ENCODE data around the gene ASB18.

Gene ASB18

DNA sequence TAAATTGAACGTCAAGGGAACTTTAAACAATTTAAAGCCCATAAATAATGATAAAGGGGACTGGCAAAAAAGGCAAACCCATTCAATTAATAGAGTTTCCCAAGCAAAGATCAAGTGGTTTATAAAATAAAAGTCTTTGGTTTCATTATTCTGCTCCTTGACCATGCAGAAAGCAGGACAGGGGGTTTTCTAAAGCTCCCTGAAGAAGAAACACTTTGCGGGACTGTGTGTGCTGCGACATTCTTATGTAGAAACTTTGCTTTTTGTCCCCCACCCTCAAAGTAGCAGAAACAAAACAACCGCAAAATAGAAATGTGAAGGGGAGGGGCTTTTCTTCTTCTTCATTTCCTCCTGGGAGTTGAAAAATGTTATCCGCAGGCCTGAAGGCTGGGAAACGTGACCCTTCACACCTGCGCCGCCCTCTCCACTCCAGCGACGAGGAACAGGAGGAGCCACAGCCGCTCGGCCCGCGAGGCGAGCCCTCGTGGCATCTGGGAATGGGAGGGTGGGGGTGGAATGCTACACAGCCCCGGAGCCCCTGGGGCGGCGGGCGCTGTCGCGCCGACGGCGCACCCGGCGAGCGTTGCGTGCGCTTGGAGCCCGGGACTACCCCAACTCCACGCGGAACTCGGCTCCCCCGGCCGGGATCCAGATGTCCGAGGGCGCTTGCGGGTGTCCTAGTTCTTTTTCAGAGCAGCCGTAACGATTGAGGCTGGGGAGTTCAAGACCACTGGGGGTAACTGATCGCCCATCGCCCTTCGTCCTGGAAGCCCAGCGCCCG, 91.8 kb downstream of the ASB18 start:
- no peak for DNase-seq

DNA sequence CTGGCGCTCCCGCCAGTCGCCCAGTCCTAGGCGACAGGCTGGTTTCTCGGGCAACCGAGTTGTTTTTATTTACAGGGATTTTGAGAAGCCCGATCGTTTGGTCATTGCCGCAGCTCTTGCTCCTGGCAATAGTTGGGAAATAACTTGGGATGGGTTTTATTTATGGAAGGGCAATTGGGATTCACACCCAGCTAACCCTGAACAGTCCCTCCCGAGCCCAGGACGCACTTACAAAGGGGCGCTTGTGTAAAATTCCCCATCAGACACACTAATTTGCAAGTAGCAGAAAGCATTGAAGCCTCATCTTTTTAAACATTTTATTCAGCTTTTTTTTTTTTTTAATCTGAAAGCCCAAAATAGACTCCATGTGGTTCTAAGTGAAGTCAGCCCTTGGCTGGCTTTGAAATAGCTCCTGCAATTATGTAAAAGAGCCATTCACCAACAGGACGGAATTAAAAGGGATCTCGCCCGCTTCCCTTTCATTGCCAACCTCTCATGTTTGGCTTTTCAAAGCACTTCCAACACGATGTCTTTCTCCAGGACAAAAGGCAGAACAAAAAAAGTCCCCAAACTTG, 92.4 kb downstream of the ASB18 start:
- DNase-seq, result no peak

DNA sequence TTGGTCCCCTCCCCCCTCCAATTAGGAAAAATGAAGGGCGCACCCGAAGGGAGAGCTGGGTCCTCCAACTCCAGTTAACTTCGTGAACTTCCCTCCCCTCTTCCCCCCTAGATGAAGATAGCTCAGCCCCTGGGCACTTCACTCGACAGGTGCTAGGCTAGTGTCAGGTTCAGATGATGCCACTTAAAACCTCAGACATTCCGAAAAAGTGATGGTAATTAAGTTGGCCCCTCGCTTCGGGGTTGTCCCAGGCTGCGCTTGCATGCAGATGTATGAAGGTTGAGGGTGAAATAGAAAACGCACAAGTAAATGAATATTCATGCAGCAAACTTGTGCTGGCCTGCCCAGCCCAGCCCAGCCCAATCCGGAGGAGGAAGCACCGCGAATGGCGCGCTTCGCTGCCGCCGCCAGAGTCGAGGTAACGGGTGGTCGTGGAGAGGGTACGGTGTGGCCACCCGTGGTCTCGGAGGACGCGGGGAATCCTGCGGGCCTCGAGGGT, 93.0 kb downstream of the ASB18 start:
- DNase-seq, result no peak

DNA sequence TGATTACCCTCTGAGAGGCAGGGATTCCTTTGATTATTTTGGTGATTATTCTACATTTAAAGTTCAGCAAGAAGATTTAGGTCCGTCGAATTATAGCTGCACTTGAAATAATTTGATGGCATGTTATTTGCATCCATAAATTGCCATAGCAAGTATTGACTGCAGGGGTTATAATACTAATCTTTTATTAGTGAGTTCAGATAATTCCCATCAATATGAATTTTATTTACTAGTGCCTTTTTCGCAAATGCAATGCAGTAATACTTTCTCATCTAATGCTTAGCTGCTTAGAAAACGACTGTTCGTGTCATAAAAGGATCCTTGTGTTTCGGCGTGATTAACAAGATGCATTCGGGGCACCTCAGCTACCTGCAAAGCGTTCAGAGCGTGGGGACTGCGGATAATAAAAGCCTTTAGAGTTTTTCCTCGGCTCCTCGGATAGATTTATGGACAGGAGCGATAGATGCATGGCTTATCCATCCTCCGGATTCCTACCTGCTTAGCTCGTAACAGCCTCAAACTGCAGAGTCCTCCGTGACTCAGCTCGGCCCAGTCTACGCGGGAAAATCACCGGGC, 93.5 kb downstream of the ASB18 start:
- DNase-seq, result no peak

DNA sequence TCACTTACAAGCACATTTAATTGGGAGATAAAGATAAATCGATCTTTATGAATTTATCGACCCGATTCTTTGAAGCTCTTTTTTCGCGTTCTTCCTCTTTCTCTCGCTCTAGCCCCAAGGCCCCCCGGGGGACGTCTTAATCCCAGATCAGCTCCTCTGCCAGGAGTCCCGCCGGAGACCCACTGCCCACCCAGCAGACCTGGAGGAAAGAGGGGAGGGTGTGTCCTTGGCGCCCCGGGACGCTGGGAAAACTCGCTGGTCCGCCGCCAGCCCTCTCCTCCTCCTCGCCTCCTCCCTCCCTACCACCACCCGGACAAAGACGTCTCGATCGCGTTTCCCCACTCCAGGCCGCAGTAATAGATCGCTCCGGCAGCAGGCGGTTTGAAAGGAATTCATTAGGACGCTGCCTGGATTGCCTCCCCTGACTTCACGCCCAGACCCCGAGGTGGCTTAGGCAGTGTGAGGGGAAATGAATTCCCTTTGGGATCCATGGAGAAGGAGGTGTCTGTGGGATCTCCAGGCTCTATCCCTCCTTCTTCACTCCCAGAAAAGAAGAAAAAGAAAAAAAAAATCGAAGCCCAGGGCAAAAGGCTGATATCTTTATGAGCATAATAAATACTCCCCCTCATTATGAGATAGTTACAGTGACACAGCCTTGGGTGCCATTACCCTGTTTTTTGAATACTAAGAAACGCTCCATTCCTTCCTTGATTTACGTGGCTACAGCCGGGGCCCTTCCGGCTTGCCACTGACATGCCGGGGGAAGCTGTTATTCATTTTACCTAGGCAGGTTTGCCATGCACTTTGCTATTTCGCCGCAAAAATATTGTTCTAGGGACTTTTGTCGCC, 94.2 kb downstream of the ASB18 start:
- no peak for DNase-seq

DNA sequence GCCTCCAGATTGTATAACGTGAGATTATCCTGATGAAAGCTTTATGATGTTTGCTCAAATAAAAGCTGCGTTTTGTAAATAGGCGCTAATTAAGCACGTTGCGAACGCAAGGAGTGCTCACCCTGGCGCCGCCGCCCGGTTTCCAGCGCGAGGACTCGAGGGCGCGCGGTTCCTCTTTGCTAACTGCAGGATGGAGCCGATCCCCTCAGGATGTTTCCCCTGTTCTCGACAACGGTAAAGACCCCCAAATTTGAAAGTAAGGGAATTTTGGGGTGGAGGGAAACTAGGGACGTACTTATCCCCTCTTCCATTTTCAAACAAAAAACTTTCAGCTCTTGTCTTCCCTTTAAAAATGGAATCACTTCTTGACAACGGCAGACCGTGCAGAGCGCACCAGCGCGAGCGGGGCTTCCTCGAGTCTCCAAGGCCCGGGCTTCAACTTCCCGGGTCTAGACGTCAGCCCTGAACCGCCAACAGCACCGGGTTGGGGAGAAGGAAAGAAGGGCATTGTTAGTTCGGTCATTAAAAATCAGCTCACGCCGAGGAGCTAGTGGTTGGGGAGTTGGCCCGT, 95.0 kb downstream of the ASB18 start:
- no peak for DNase-seq

DNA sequence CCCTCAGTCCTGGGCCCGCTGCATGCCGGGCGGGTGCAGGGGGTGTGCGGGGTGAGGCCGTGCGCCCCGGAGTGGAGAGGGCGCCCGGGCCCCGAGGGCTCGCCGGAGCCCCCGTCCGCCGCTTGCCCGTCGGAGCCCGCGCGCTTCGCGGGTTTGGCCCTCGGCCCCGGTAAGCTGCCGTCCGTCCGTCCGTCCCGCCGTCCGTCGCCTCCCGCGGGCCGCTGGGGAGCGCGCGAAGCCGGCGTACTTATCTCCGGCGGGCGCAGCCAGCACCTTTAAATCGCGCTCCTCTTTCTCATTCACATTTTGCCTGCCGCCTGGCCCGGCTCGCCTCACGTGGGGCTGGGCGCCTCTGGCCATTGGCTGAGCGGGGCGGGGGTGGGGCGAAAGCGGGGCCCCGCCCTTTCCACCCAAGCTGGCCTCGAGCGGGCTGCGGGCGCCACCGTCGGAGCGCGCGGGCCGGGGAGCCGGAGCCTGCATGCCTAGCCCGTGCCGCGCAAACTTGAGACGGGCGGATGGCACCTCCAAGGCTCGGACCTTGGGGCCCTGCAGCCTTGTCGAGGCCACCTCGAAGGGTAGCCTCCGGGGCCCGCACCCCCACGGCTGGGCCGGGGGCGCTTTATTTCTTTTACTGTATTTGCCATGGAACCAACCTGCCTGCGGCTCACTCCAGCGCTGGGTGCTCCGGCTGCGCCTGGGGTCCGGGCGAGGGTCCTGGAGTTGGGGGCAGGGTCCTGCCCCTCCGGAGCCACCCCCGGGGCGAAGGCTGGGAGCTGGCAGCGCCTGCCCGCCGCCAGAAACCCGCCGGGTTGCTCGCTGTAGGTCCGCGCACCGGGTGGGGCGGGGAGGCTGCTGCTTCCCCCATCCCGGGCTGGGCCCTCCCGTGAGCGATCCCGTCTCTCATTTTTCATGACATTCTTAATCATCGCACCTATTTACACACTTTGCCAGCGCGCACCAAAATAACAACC, 95.8 kb downstream of the ASB18 start, which contains the start of gene GBX2:
TSS of gene GBX2 (minus strand) at position 277 of the 971 bp plus-strand sequence. CDS start 415 bp downstream, outside the sequence.
- no peak for DNase-seq

DNA sequence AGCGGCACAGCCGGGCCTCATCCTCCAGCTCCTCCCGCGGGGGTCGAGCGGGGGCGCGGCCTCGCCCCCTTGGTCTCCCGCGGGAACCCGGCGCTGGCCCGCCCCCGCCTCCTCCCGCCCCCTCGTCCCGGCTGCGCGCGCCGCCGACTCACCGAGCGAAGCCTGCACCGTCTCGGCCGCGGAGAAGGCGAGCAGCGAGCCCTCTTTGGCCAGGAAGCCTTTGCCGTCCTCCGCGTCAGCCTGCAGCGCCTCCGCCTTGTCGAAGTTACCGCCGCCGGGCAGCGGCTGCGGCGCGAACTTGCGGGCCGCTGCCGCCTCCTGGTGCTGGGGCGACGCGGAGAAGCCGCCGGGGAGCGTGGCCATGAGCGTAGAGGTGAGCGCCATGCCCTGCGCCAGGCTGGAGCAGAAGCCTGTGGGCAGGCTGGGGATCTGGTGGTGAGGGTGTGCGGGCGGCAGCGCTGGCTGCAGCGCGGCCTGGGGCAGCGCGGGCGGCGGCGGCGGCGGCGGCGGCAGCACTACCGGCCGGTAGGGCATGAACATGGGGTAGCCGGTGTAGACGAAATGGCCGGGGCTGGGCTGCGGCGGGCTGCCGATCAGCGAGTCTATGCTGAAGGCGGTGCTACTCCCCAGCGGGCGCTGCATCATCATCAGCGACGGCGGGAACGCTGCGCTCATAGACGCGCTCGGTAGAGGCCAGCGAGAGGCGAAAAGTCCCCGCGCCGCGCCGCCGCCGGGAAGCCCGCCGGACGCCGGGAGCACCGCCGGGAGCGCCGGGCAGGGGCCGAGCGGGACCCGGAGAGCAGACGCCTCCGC, 96.7 kb downstream of the ASB18 start:
- DNase-seq, result no peak

DNA sequence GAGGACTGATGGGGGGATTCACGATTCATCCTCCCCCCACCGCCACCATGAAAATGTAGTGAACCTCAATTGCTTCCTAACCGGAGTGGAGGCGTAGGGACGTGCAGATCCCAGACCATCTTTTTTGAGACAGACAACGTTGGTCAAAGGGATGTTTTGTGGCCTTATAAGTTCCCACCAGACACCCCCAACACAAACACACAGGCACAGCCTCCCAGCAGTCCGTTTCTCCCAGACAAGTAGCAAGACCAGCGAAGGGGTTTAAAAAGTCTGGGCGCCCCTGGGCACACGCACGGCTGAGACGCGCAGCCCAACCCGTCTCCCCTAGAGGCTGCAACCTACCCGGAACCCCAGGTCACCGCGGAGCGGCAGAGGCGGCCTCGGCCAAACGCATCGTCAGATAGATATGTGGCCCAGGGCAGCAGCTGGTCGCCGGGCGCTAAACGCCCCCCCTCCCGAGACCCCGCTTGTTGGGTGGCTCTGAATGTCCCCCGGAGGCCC, 97.4 kb downstream of the ASB18 start:
- DNase-seq, result no peak

DNA sequence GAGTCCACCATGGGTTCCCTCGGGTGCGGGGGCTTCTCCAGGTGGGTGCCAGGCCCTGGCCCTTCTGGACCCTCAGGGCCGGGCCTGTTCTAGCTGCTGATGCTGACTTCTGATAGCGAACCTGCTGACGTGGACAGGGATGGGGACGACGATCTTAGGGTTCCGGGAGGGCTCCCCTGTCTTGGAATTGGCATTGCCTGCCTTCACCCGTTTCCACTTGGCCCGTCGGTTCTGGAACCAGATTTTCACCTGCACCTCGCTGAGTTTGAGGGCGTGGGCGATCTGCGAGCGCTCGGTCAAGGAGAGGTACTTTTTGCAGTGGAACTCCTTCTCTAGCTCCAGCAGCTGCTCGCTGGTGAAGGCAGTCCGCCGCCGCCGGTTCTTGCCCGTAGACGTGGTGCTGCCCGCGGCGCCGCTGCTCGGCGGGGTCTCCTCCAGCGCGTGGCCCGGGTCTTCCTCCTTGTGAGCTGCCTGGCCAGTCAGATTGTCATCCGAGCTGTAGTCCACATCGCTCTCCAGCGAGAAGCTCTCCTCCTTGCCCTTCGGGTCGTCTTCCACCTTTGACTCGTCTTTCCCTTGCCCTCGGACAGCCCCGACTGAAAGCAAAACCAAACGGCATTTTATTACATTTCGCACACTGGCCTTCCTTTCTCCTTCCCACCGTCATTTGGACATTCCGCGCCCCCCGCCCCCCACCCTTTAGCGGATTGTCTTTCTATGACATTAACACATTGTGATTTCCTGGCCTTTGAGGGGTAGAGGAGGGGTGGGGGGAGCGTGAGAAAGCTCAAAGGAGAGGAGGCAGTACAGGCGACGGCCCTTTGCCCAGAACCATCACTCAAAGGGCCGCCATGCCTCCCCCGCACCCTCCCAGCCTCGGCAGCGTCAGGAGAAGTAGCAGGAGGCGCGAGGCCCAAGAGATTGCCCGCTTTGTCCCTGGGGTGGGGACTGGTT, 98.1 kb downstream of the ASB18 start:
- no peak for DNase-seq

DNA sequence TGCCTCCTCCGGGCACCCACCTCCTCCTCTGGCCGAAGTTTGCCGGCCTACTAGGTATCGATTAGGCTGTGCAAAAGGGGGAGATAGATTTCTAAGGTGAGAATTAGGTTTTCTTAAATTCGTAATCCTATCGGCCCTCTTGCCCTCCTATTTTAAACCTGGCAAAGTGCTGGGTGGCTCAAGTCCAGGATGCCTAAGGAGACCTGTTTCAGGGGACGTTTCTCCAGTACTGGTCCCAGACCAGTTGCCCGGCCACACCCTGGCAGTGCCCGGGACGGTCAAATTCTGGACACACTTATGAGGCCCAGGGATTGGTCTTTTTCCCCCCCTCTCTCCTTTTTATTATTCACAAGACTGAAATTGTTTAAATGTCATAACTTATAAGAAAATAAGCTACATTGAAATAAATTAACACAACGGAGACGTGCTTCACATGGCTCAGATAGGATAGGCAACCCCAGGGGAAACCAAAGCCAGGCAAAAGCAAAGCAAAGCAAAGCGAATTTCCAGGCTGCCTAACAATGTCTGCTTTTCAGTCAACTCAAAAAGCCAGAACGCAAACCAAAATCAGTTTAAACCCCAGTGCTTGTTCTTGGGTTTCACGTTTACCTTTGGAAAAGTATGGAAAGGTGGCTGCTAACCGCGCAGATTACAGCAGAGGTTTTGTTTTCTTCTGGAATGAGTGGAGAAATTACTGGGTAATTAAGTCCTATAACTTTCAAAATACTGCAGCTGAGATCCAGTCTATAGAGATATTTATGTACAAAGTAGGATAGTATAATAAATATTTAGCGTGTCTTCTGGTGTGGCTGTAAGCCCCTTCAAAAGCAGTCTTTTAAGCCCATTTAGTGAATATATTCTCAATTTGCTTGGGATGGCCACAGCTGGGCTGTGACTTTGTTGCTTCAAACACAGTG, 99.0 kb downstream of the ASB18 start:
- DNase-seq, result no peak

DNA sequence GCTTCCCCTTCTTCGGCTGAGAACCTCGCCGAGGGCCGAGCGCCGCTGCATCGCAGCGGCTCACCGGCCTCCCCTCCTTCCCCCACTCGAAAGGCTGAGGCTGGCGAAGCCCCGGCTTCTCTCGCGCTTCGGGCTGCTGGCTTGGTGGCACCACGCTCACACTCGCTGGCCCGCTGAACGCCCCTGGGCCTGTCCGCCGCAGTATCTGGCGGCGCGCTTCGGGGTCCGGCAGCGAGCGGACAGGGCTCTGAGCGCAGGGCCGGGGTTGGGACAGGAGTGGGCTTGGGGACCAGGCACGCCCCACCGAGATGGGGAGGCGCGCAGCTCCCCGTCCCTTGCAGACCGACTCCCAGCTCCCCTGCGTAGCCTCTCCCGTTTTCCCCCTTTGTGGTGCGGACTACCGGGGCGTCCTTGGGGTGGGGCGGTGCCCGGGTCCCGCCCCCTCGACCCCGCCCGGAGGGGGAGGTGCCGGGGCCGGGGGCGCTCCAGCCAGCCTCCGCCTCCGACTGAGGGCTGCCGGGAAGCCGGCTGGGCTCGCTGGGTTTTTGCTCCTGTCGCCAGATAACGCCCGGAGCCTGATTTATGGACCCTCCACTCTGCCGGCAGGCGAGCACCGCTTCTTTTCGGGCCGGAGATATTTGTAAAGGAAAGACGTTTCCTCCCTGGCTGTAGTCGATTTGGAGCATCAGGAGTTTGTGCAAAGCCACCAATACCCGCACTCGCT, 99.8 kb downstream of the ASB18 start:
- no peak for DNase-seq

DNA sequence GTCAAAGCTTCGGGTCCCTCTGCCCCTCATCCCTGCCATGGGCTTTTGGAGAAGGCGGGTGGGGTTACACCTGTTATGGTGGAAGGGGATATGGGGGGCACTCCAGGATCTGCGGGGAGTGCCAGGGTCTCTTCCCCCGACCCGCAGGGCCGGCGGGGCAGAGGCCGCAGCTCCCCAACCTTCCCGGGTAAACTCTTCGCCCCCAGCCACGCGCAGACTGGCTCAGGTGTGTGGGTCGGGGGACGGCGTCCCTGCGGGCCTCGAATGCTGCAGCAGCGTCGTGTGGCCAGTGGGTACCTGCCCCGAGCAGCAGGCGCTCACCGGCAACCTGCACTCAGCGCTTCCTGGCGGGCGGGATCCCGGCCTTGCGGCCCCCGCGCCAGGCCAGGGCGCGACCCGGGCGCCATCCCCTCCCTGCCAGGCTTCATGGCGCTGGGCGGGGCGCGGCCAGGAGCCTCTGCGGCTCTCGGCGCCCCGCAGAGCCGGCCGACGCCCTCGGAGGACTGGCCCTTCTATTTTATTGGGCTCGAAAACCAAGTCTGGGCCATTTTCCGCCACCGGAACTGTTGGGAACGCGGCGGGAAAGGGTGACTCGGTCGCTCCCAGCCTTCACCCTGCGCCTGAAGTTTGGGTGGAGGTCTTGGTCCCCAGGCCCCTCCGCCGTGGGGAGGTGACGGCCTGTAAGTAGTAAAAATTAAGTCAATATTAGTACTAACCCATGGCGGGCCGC, 100.6 kb downstream of the ASB18 start:
- DNase-seq, result no peak

DNA sequence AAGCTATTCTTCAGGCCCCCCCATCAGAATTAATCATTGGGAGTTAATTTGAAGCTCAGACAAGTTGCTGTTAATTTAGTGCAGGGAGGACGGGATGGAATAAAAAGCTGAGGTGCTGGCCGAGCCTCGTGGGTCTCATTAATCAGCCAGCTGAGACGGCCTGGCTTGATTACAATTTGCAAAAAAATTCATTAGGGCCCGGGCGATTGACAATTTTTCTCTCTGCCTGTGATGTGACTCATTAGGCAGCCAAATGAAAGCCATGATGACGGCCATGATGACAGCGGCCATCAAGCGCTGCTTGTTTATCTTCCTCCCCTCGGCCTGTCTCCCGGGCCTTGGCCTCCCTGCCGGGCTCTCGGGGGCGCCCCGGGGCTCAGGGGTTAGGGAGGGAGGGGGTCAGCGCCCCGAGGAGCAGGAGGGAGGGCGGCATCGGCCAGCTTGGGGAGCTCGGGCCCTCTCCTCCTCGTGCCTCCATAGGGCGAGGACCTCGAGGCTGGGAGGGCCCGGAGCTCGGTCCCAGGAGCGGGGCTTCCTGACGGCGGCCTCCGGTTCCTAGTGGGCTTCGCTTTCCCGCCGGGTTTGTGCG, 101.2 kb downstream of the ASB18 start:
- DNase-seq, result no peak

DNA sequence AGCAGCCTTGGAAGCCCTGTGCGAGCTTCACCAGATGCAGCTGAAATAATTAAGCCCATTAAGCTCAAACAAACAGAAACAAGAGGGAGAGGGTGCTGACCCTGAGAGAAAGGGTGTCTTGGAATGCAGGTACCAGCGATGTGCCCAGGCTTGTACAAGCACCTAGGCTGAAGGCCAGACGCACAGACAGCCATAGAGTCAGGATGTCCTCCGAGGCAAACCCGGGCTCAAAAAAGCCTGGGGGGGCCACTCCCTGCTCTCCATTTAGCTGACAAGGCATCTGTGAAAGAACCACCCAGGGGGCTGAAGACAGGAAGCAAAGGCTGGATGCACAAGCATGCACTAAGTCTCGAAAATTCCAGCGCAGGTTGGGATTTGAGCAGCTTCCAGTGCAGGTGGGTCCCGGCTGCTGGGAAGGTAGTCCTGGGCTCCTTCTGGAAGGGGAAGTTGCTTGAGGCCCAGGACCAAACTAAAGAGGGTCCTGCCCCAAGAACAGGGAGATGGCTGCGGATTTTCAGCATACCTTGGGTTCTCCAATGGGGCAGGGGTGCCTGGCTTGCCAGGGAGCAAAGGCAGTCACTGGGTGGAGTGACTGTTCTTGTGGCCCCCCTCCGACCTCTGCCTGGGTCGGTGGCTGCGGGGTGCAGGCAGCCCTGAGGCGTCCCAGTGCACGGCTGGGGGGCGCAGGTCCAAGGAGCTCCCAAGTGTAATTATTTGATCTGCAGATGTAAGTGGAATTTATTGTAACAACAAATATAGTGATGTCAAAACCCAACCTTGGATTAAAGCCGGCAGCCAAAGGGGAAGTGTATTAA, 102.0 kb downstream of the ASB18 start:
- DNase-seq, result no peak

All from activated CD4-positive, alpha-beta T cell treated with anti-CD3 and anti-CD28 coated beads, Interleukin-2, amount 50 U/mL, for 4 hours (primary cell).